ENCODE results near the gene IDH3G. TPM values are rescaled to one million over a fixed set of nuclear protein-coding genes. Genes with fewer than 3 reads are reported as not detected.
A peak's percentile ranks its signal among the peaks of the same experiment; 100 is the strongest.

Gene IDH3G
- total RNA-seq, 5 donors from 2014 or later (not counting 1 experiment from before 2014, with no cell fraction given): 47.7 to 54.6 (median 51.8) TPM

GRCh38 chrX:153801669-153802068, 7.5 kb upstream of the IDH3G start:
- CTCF ChIA-PET: no interaction called here
- no peak overlapping the region for H3K27ac Mint-ChIP-seq
- Histone ChIP-seq H3K27me3 (replicated peaks in 1 of 2; ENCODE audit: control insufficient read depth in 2 of 2, extremely low read depth in 1 of 2, insufficient read depth in 2 of 2, low read length in 1 of 2) (no peaks in the 10 kb centered on the region), H3K36me3 (ENCODE audit: control insufficient read depth in 2 of 2, extremely low read depth in 1 of 2, insufficient read depth in 1 of 2, low read length in 1 of 2) (peaks cover 0 to 3% of the 10 kb centered on the region in 2 donors), H3K27ac (ENCODE audit: low read length) (no peak overlapping the region), H3K4me1 (ENCODE audit: control insufficient read depth in 1 of 2, extremely low read depth in 1 of 2, insufficient read depth in 2 of 2, low read length in 2 of 2) (peaks cover 0 to 10% of the 10 kb centered on the region in 2 experiments), H3K9me3 (no peaks in the 10 kb centered on the region), H3K4me3 (ENCODE audit: control insufficient read depth in 1 of 2, extremely low read depth in 1 of 2, low read length in 1 of 2) (no peak overlapping the region)
- ATAC-seq (replicated peaks in 1 of 4) (no peak), DNase-seq (no peak)
- H3K36me3 Mint-ChIP-seq: no peaks in the 10 kb centered on the region
- H3K9me3 Mint-ChIP-seq: no peaks in the 10 kb centered on the region
- H3K4me3 Mint-ChIP-seq: no peak overlapping the region
- POLR2A ChIA-PET: no interaction called here
- H3K4me1 Mint-ChIP-seq: peaks cover 1 to 5% (median 5%) of the 10 kb centered on the region in 3 donors
- no peaks in the 10 kb centered on the region for H3K27me3 Mint-ChIP-seq
- WGBS (ENCODE audit: insufficient coverage): 80% methylated on average over 2 of the region's 8 CpGs

DNA sequence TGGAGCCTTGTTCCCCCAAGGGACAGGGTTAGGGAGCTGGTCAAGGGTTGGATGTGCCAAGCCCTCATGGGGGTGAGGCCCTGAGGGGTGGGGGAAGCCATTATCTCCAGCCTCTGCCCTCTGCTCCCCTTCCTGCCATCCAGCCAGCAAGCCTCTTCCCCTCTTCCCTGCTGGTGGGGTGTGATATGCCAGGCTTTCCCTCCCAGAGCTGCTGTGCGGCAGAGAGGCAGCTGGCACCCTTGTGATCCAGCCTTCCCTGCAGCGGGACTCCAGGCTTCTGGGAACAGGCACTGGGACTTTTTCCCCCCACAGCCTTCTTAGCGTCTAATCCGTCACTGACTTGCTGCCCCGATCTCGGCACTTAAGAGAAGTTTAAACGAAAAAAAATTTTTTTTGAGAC, 6.6 kb upstream of the IDH3G start:
- Histone ChIP-seq H3K4me1 (ENCODE audit: control insufficient read depth in 1 of 2, extremely low read depth in 1 of 2, insufficient read depth in 2 of 2, low read length in 2 of 2) (peaks cover 0 to 19% of the 10 kb centered on the region in 2 experiments), H3K27me3 (replicated peaks in 1 of 2; ENCODE audit: control insufficient read depth in 2 of 2, extremely low read depth in 1 of 2, insufficient read depth in 2 of 2, low read length in 1 of 2) (no peaks in the 10 kb centered on the region), H3K4me3 (ENCODE audit: control insufficient read depth in 1 of 2, extremely low read depth in 1 of 2, low read length in 1 of 2) (no peak overlapping the region), H3K9me3 (no peaks in the 10 kb centered on the region), H3K36me3 (ENCODE audit: control insufficient read depth in 2 of 2, extremely low read depth in 1 of 2, insufficient read depth in 1 of 2, low read length in 1 of 2) (peaks cover 0 to 4% of the 10 kb centered on the region in 2 donors), H3K27ac (ENCODE audit: low read length) (no peak overlapping the region)
- Mint-ChIP-seq H3K4me1 (peaks cover 10 to 14% (median 13%) of the 10 kb centered on the region in 3 donors), H3K9me3 (no peaks in the 10 kb centered on the region), H3K4me3 (no peak overlapping the region), H3K27me3 (no peaks in the 10 kb centered on the region), H3K36me3 (no peaks in the 10 kb centered on the region), H3K27ac (no peak overlapping the region)
- no peak for DNase-seq
- 100% methylated on average over 1 of the region's 7 CpGs for WGBS (ENCODE audit: insufficient coverage)
- ATAC-seq (replicated peaks in 1 of 4): no peak
- ChIA-PET POLR2A (no interaction called here), CTCF (no interaction called here)

GRCh38 chrX:153800177-153800722, 6.1 kb upstream of the IDH3G start:
- no peak overlapping the region for H3K4me3 ChIP-seq (ENCODE audit: control insufficient read depth in 1 of 2, extremely low read depth in 1 of 2, low read length in 1 of 2)
- POLR2A ChIA-PET: no interaction called here
- H3K27me3 ChIP-seq (replicated peaks in 1 of 2; ENCODE audit: control insufficient read depth in 2 of 2, extremely low read depth in 1 of 2, insufficient read depth in 2 of 2, low read length in 1 of 2): no peaks in the 10 kb centered on the region
- peaks cover 12 to 16% (median 15%) of the 10 kb centered on the region in 3 donors for H3K4me1 Mint-ChIP-seq
- no peak overlapping the region for H3K27ac ChIP-seq (ENCODE audit: low read length)
- no peaks in the 10 kb centered on the region for H3K9me3 Mint-ChIP-seq
- CTCF ChIA-PET: no interaction called here
- no peaks in the 10 kb centered on the region for H3K36me3 Mint-ChIP-seq
- DNase-seq (no peak), ATAC-seq (replicated peaks in 1 of 4) (no peak)
- H3K4me1 ChIP-seq (ENCODE audit: control insufficient read depth in 1 of 2, extremely low read depth in 1 of 2, insufficient read depth in 2 of 2, low read length in 2 of 2): peaks cover 0 to 24% of the 10 kb centered on the region in 2 experiments
- no peak overlapping the region for H3K4me3 Mint-ChIP-seq
- H3K9me3 ChIP-seq: no peaks in the 10 kb centered on the region
- no peak overlapping the region for H3K27ac Mint-ChIP-seq
- H3K36me3 ChIP-seq (ENCODE audit: control insufficient read depth in 2 of 2, extremely low read depth in 1 of 2, insufficient read depth in 1 of 2, low read length in 1 of 2): peaks cover 0 to 4% of the 10 kb centered on the region in 2 donors
- WGBS (ENCODE audit: insufficient coverage): 92% methylated on average over 11 of the region's 16 CpGs
- H3K27me3 Mint-ChIP-seq: no peaks in the 10 kb centered on the region

DNA sequence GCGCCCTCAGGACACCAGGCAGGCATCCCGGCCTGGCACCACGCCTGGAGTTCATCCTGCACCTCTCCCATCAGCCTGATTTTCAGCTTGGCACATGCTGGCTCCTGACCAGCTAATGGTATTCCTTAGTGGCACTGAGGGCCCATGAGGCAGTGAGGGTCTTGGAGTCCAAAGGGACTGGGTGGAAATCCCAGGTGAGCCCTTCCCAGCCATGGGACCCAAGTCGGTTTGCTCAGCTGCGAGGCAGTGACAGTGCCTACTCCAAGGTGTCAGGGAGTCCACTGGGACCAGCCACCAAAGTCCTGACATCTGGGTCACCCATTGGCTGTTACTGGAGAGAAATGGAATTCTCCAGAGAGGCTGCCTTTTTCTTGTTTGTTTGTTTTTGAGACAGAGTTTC, 5.2 kb upstream of the IDH3G start:
- H3K9me3 ChIP-seq: no peaks in the 10 kb centered on the region
- no peak overlapping the region for H3K4me3 ChIP-seq (ENCODE audit: control insufficient read depth in 1 of 2, extremely low read depth in 1 of 2, low read length in 1 of 2)
- H3K36me3 ChIP-seq (ENCODE audit: control insufficient read depth in 2 of 2, extremely low read depth in 1 of 2, insufficient read depth in 1 of 2, low read length in 1 of 2): peaks cover 0 to 4% of the 10 kb centered on the region in 2 donors
- Mint-ChIP-seq H3K36me3 (no peaks in the 10 kb centered on the region), H3K27ac (no peak overlapping the region), H3K9me3 (no peaks in the 10 kb centered on the region), H3K4me3 (no peak overlapping the region), H3K27me3 (no peaks in the 10 kb centered on the region), H3K4me1 (peaks cover 16 to 18% (median 17%) of the 10 kb centered on the region in 3 donors)
- CTCF ChIA-PET: interaction anchor here in 1 of 2 donors (0.5 kb wide), 1 partner anchor 214 kb away, joined by 4 read pairs; no protein-coding TSS in a partner anchor
- ATAC-seq (replicated peaks in 1 of 4) (no peak), DNase-seq (no peak)
- WGBS (ENCODE audit: insufficient coverage): no CpG with 5 or more reads among the region's 5 CpGs
- no peaks in the 10 kb centered on the region for H3K27me3 ChIP-seq (replicated peaks in 1 of 2; ENCODE audit: control insufficient read depth in 2 of 2, extremely low read depth in 1 of 2, insufficient read depth in 2 of 2, low read length in 1 of 2)
- peaks cover 0 to 29% of the 10 kb centered on the region in 2 experiments for H3K4me1 ChIP-seq (ENCODE audit: control insufficient read depth in 1 of 2, extremely low read depth in 1 of 2, insufficient read depth in 2 of 2, low read length in 2 of 2)
- H3K27ac ChIP-seq (ENCODE audit: low read length): no peak overlapping the region
- POLR2A ChIA-PET: interaction anchor here in 1 of 2 donors (0.6 kb wide), 1 partner anchor 123 kb away, joined by 4 read pairs; no protein-coding TSS in a partner anchor

DNA sequence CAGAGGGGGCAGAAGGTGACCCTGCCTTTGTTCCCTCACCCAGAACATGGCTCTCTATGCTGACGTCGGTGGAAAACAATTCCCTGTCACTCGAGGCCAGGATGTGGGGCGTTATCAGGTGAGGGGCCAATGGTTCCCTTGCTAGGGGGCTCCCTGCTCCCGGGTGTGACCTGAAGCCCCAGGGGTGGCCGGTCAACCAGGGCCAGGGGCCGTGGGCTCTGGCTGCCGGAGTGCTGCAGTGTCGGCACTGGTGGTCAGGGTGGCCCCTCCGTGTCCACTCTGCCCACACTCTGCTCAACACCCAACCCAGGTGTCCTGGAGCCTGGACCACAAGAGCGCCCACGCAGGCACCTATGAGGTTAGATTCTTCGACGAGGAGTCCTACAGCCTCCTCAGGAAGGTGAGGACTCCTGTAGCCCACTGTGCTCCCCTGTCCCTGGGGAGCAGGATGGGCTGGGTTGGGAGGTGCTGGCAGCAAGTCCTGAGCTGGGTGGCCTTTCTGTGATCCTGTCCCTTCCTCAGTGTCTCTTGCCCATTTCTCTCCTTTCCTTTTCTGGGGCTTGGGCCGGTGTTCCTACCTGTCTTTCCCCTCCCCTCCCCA, 3.3 kb upstream of the IDH3G start:
- no peak overlapping the region for H3K27ac Mint-ChIP-seq
- H3K27ac ChIP-seq (ENCODE audit: low read length): no peak overlapping the region
- H3K27me3 ChIP-seq (replicated peaks in 1 of 2; ENCODE audit: control insufficient read depth in 2 of 2, extremely low read depth in 1 of 2, insufficient read depth in 2 of 2, low read length in 1 of 2): no peaks in the 10 kb centered on the region
- no peak for ATAC-seq (replicated peaks in 1 of 4)
- H3K4me1 ChIP-seq (ENCODE audit: control insufficient read depth in 1 of 2, extremely low read depth in 1 of 2, insufficient read depth in 2 of 2, low read length in 2 of 2): peaks cover 0 to 41% of the 10 kb centered on the region in 2 experiments
- no peaks in the 10 kb centered on the region for H3K36me3 Mint-ChIP-seq
- H3K9me3 Mint-ChIP-seq: no peaks in the 10 kb centered on the region
- peak overlapping the region in 1 of 3 donors; percentile 85 for H3K4me3 Mint-ChIP-seq
- DNase-seq: no peak
- POLR2A ChIA-PET: no interaction called here
- H3K4me3 ChIP-seq (ENCODE audit: control insufficient read depth in 1 of 2, extremely low read depth in 1 of 2, low read length in 1 of 2): no peak overlapping the region
- H3K4me1 Mint-ChIP-seq: peaks cover 25 to 26% (median 25%) of the 10 kb centered on the region in 3 donors
- 100% methylated on average over 1 of the region's 15 CpGs for WGBS (ENCODE audit: insufficient coverage)
- CTCF ChIA-PET: no interaction called here
- no peaks in the 10 kb centered on the region for H3K27me3 Mint-ChIP-seq
- no peaks in the 10 kb centered on the region for H3K9me3 ChIP-seq
- H3K36me3 ChIP-seq (ENCODE audit: control insufficient read depth in 2 of 2, extremely low read depth in 1 of 2, insufficient read depth in 1 of 2, low read length in 1 of 2): peaks cover 0 to 4% of the 10 kb centered on the region in 2 donors

DNA sequence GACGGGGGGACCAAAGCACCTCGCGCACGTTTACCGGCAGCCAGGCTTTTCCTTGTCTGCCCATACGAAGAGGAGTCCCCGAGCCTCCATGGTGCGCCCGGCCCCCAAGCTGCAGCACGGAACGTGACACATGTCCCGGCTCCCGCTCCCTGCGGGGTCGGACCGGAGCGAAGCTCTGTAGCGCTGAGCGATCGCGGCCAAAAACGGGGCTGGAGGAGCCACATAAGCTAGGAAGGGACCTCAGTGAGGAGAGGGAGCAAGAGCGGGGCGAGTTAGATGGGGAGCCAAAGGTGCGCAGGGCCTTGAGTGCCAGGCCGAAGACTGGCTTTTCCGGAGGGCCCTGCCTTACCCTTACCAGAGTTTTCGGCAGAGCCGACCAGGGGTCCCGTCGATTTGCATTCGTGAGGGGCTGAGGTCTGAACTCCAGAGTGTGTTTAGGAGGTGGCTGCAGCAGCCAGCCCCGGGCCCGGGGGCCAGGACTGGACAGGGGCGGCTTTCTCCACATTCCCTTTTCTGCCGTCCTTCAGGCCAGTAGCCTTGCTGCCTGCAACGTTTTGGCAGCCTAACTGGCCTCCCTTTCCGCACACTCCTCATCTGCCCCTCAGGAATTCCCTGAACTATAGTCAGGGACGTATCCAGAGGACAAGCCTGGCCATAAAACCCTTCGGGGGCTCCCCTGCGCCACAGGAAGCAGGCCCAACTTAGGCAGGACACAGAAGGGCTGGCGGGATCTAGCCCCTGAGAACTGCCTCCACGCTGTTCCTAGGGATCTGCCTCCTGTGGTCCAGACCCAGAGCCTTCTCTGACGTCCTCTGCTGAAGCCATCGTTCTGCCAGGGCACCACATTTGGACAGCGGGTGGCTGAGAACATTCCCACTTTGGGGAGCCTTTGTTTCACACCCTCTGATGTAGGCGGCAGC, 982 bp upstream of the IDH3G start:
- Mint-ChIP-seq H3K27me3 (no peaks in the 10 kb centered on the region), H3K27ac (peak overlapping the region; percentile 73 to 80), H3K4me1 (peaks cover 26 to 35% (median 28%) of the 10 kb centered on the region in 3 donors), H3K36me3 (no peaks in the 10 kb centered on the region), H3K9me3 (no peaks in the 10 kb centered on the region), H3K4me3 (peak overlapping the region; percentile 85 to 91 (median 91))
- ATAC-seq (replicated peaks in 1 of 4): peak in 3 of 4 experiments; percentile 6 to 10 (median 8)
- 4% methylated on average over 21 of the region's 47 CpGs for WGBS (ENCODE audit: insufficient coverage)
- H3K9me3 ChIP-seq: no peaks in the 10 kb centered on the region
- DNase-seq: peak in 8 of 35 experiments; percentile 3 to 14 (median 8)
- ChIA-PET CTCF (interaction anchor here in 1 of 2 donors (0.9 kb wide), 1 partner anchor 133 kb away, joined by 4 read pairs; no protein-coding TSS in a partner anchor), POLR2A (no interaction called here)
- H3K4me3 ChIP-seq (ENCODE audit: control insufficient read depth in 1 of 2, extremely low read depth in 1 of 2, low read length in 1 of 2): peak overlapping the region; percentile 48 to 76
- H3K4me1 ChIP-seq (ENCODE audit: control insufficient read depth in 1 of 2, extremely low read depth in 1 of 2, insufficient read depth in 2 of 2, low read length in 2 of 2): peaks cover 0 to 54% of the 10 kb centered on the region in 2 experiments
- no peaks in the 10 kb centered on the region for H3K27me3 ChIP-seq (replicated peaks in 1 of 2; ENCODE audit: control insufficient read depth in 2 of 2, extremely low read depth in 1 of 2, insufficient read depth in 2 of 2, low read length in 1 of 2)
- peaks cover 0 to 11% of the 10 kb centered on the region in 2 donors for H3K36me3 ChIP-seq (ENCODE audit: control insufficient read depth in 2 of 2, extremely low read depth in 1 of 2, insufficient read depth in 1 of 2, low read length in 1 of 2)
- peak overlapping the region; percentile 49 for H3K27ac ChIP-seq (ENCODE audit: low read length)

All from T-cell (primary cell).